Measurements from ENCODE around the gene TTC3. TPM values are rescaled to one million over a fixed set of nuclear protein-coding genes. Genes with fewer than 3 reads are reported as not detected.

The TTC3 gene
- total RNA-seq, 2 experiments from 2014 or later: 73.5 to 90.0 TPM

DNA sequence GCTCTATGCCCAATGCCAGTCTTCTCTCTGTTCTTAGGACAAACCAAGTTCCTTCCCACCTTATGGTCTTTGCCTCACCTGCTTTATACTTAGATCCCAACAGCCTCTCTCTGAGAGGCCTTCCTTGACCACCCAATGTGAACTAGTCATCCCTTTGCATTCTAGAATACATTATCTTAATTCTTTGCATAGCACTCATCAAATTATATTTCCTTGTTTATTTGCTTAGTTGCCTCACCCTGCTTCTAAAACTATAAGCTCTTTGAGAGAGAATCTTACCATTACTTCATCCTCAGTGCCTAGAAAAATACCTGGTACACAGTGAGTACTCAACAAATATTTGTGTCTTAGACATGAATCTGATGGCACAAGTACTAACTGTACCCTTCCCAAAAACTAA lies 8.2 kb upstream of the TTC3 start:
- H3K4me3 ChIP-seq (ENCODE audit: low read depth, low read length, poor library complexity, severe bottlenecking): no peak overlapping the region
- no peak overlapping the region for H3K4me2 ChIP-seq (ENCODE audit: low read length)
- no peaks in the 10 kb centered on the region for H3K9me2 ChIP-seq (ENCODE audit: insufficient read depth, low read length)
- BruUV-seq (replicated peaks): no TSS peak
- peaks cover 43% of the 10 kb centered on the region for H3K4me1 ChIP-seq (ENCODE audit: insufficient read depth, low read length, poor library complexity, severe bottlenecking)
- H3K36me3 ChIP-seq (ENCODE audit: insufficient read depth, low read length): peaks cover 8% of the 10 kb centered on the region; the same call in 1 of the 2 replicates
- H3K9me3 ChIP-seq (ENCODE audit: low read length): no peaks in the 10 kb centered on the region
- no peaks in the 10 kb centered on the region for H3K79me2 ChIP-seq (ENCODE audit: insufficient read depth, low read depth, low read length)
- TF ChIP-seq, protein P1, sequence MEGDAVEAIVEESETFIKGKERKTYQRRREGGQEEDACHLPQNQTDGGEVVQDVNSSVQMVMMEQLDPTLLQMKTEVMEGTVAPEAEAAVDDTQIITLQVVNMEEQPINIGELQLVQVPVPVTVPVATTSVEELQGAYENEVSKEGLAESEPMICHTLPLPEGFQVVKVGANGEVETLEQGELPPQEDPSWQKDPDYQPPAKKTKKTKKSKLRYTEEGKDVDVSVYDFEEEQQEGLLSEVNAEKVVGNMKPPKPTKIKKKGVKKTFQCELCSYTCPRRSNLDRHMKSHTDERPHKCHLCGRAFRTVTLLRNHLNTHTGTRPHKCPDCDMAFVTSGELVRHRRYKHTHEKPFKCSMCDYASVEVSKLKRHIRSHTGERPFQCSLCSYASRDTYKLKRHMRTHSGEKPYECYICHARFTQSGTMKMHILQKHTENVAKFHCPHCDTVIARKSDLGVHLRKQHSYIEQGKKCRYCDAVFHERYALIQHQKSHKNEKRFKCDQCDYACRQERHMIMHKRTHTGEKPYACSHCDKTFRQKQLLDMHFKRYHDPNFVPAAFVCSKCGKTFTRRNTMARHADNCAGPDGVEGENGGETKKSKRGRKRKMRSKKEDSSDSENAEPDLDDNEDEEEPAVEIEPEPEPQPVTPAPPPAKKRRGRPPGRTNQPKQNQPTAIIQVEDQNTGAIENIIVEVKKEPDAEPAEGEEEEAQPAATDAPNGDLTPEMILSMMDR (conservative IDR thresholded peaks at IDR 0.05; ENCODE audit: low read length): no peak
- TF ChIP-seq EZH2phosphoT487 (IDR thresholded peaks at IDR 0.05; ENCODE audit: borderline replicate concordance, low read depth, low read length): no peak
- H4K20me1 ChIP-seq (ENCODE audit: insufficient read depth, low read length): no peaks in the 10 kb centered on the region
- DNase-seq (ENCODE audit: low spot score): no peak
- intact Hi-C loops (cut with micrococcal nuclease; ENCODE audit: unreplicated experiment): no loop called here
- ChIA-PET POLR2A (interaction anchor here (0.7 kb wide), 1 partner anchor 542 kb away, joined by 3 read pairs; no protein-coding TSS in a partner anchor), CTCF (ENCODE audit: unreplicated experiment) (no interaction called here)
- H2AFZ ChIP-seq (ENCODE audit: low read length): no peak overlapping the region
- H3K27ac ChIP-seq (ENCODE audit: low read depth, low read length, poor library complexity, severe bottlenecking): no peak overlapping the region

DNA sequence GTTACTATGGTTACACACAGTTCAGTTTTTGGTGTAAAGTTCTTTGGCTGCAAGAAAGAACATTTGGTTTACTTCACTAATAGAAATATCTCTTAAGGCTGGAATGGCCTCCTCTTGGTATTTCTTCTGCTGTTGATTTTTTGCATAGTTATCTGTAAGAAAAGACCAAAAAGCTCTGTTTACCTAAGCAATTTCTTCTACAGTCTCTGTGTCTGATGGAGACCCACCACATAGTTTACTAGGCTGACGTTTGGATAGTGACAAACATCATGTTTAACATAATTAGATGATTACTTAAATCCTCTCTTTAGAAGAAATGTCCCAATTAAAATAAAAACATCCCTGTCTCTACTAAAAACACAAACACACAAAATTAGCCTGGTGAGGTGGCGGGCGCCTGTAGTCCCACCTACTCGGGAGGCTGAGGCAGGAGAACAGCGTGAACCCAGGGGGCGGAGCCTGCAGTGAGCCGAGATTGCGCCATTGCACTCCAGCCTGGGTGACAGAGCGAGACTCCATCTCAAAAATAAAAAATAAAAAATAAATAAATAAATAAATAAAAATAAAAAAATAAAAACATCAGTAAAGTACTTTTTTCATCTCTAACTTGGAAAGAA lies 7.4 kb upstream of the TTC3 start:
- Histone ChIP-seq H3K4me1 (ENCODE audit: insufficient read depth, low read length, poor library complexity, severe bottlenecking) (peaks cover 36% of the 10 kb centered on the region), H3K27ac (ENCODE audit: low read depth, low read length, poor library complexity, severe bottlenecking) (no peak overlapping the region), H3K36me3 (ENCODE audit: insufficient read depth, low read length) (peaks cover 8% of the 10 kb centered on the region; the same call in 1 of the 2 replicates), H3K4me2 (ENCODE audit: low read length) (no peak overlapping the region), H3K4me3 (ENCODE audit: low read depth, low read length, poor library complexity, severe bottlenecking) (no peak overlapping the region), H3K9me2 (ENCODE audit: insufficient read depth, low read length) (no peaks in the 10 kb centered on the region), H3K9me3 (ENCODE audit: low read length) (no peaks in the 10 kb centered on the region), H4K20me1 (ENCODE audit: insufficient read depth, low read length) (no peaks in the 10 kb centered on the region), H3K79me2 (ENCODE audit: insufficient read depth, low read depth, low read length) (no peaks in the 10 kb centered on the region), H2AFZ (ENCODE audit: low read length) (no peak overlapping the region)
- TF ChIP-seq, protein P1 (conservative IDR thresholded peaks at IDR 0.05; ENCODE audit: low read length): no peak
- no peak for TF ChIP-seq EZH2phosphoT487 (IDR thresholded peaks at IDR 0.05; ENCODE audit: borderline replicate concordance, low read depth, low read length)
- no TSS peak for BruUV-seq (replicated peaks)
- DNase-seq (ENCODE audit: low spot score): no peak
- CTCF ChIA-PET (ENCODE audit: unreplicated experiment): no interaction called here
- POLR2A ChIA-PET: no interaction called here
- intact Hi-C loops (cut with micrococcal nuclease; ENCODE audit: unreplicated experiment): no loop called here
